ENCODE results near the gene DNAJC5.

DNA sequence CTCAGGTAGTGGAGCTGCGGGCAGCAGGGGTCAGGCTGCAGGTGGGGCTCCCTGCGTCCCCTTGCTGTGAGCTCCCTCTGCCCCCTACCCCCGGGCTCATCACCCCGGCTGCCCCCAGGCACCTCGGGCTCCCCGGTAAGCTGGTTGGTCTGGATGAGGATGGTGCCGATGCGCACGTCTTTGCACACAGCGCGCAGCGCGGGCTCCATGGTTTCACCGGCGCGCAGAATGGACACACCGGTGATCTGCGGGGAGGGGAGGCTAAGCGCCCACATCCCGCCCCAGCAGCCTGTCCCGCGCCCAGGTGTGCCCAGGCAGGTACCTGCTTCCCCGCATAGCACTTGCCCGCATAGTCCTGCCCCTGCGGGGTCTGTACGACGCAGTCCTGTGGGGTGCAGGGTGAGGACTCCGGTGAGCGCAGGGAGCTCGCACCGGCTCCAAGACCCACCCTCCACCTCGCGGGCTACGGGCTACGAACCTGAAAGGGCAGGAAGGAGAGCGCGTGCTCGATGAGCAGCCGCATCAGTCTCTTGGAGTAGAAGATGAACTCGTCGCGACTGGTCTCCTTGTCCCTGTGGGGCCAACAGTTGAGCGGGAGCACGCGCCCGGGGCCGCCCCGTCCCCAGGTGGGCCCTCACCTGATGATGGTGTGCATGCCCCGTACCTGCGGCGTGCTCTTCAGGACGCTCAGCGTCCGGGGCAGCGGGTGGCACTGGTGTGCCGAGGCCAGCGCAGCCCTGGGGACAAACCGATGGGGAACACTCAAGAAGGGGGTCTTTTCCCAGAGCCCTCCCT is 45.7 kb downstream of the DNAJC5 start:
- TF ChIP-seq POLR2A (IDR thresholded peaks at IDR 0.05; ENCODE audit: low read depth, low read length) (no peak), CTCF (IDR thresholded peaks at IDR 0.05; ENCODE audit: extremely low read depth in 1 of 2, insufficient read depth in 1 of 2, low read depth in 1 of 2, low read length in 2 of 2) (no peak), MYC (IDR thresholded peaks at IDR 0.05; ENCODE audit: low read depth, low read length) (no peak), EZH2 (IDR thresholded peaks at IDR 0.05; ENCODE audit: borderline replicate concordance, low read depth, low read length, severe bottlenecking) (no peak), MAX (IDR thresholded peaks at IDR 0.05; ENCODE audit: insufficient read depth, insufficient read length) (no peak), POLR2AphosphoS5 (IDR thresholded peaks at IDR 0.05; ENCODE audit: insufficient read depth, low read depth, low read length) (no peak), GATA2 (IDR thresholded peaks at IDR 0.05; ENCODE audit: insufficient read depth, insufficient read length, low read depth, low read length) (no peak), JUN (IDR thresholded peaks at IDR 0.05; ENCODE audit: borderline replicate concordance, insufficient read depth, insufficient read length, low read depth) (no peak), FOS (IDR thresholded peaks at IDR 0.05; ENCODE audit: borderline replicate concordance, insufficient read depth, low read length) (no peak)
